Muscle layer of duodenum (tissue), 2 donors: ENCODE measurements around the gene CEP78.
"Not testable (repeated sequence)": the region's sequence is repeated elsewhere in the genome, so short reads cannot be mapped to it uniquely, and the experiment has no call there.

ENCODE experiments used
- H3K27ac ChIP-seq: one replicate; pipeline ENCODE4 v1.7.0; 2013; ENCODE audit warnings: mild to moderate bottlenecking, low read length
- H3K27me3 ChIP-seq: one replicate; pipeline ENCODE4 v1.7.0; 2013; ENCODE audit warnings: low read depth, mild to moderate bottlenecking, control low read depth, low read length
- H3K36me3 ChIP-seq, 2 donors: one replicate each; pipeline ENCODE4 v1.7.0; 2013; ENCODE audit warnings: low read length in 2 of 2, control low read depth in 1 of 2, mild to moderate bottlenecking in 1 of 2; ENCODE audit not compliant: insufficient read depth in 2 of 2, control insufficient read depth in 1 of 2
- H3K4me1 ChIP-seq, 2 donors: one replicate each; pipeline ENCODE4 v1.7.0; 2013; ENCODE audit warnings: low read length in 2 of 2, mild to moderate bottlenecking in 2 of 2, control low read depth in 1 of 2, moderate library complexity in 1 of 2; ENCODE audit not compliant: insufficient read depth in 2 of 2, control insufficient read depth in 1 of 2
- H3K4me3 ChIP-seq, 2 donors: one replicate each; pipeline ENCODE4 v1.7.0; 2013; ENCODE audit warnings: low read length in 2 of 2, low read depth in 1 of 2, mild to moderate bottlenecking in 1 of 2
- H3K9me3 ChIP-seq, 2 donors: one replicate each; pipeline ENCODE4 v1.7.0; 2013; ENCODE audit warnings: low read length in 2 of 2, control low read depth in 1 of 2, mild to moderate bottlenecking in 1 of 2; ENCODE audit not compliant: control insufficient read depth in 1 of 2
- donor health status: healthy.

Gene CEP78

DNA sequence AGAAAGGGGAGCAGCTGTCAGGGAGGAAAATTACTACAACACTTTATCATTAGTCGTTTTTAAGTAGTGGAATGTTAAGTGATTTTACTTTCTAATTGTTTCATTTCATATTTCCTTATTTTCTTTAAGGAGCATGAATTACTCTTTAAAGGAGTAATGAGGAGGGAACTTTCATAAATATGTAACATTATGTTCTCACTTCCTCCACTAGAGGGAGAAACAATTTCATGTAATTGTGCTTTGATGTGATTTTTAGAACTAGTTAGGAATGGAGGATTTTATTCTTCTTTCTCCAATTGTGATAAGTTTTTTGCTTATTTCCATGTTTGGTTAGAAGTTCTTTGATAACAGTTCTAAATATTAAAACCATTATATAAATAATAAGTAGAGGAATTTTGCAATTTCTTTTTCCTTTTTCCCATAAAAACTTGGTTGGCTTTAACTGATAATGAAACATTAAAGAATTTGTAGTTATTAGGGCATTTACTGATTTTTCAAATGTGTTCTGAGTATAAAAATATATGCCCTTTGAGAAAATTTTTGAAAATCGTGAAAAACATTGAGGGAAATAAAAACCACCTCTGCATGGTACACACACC, 25.6 kb downstream of the CEP78 start:
- Histone ChIP-seq H3K27me3 (no peaks in the 10 kb centered on the region), H3K9me3 (no peaks in the 10 kb centered on the region), H3K36me3 (peaks cover 16 to 19% of the 10 kb centered on the region in 2 donors), H3K4me3 (no peak overlapping the region), H3K4me1 (no peaks in the 10 kb centered on the region), H3K27ac (no peak overlapping the region)

DNA sequence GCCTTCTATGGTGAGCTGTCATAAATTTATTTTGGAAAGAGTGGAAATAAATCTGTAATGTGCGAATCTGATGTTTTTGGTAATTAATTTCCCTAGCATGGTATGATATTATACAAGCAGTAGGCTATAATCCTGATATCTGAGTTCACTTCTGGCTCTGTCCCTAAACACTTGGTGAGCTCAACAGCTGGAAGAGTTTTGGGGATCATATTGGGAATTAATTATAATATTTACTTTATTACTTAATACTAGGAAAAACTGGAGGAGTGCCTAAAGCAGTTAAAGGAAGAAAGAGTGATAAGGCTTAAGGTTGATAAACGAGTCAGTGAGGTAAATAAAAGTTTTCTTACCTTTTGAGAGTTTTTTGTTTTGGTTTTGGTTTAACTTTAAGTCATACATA, 26.8 kb downstream of the CEP78 start:
- Histone ChIP-seq H3K4me1 (no peaks in the 10 kb centered on the region), H3K4me3 (no peak overlapping the region)

DNA sequence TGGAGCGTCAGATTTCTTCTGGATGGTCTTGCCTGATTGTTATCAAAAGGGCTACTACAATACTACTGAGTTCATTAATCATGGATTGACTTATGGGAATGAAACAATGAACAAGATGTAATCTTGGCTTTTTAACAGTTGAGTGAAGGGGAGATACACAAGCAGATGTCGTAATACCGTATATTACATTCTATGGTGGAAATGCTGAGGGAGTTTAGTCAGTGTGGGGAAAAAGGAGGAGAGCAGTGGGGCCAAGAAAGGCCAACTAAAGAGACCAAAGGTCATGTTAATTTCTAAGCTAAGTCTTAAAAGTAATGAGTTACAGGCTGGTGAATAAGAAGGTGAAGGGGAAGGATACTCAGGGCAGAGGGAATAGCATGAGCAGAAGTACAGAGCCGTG, 32.0 kb downstream of the CEP78 start:
- peaks cover 28 to 33% of the 10 kb centered on the region in 2 donors for H3K36me3 ChIP-seq
- no peak overlapping the region for H3K27ac ChIP-seq
- no peak overlapping the region for H3K4me3 ChIP-seq

More for the DNA sequence above, 26.8 kb downstream of the CEP78 start:
- Histone ChIP-seq H3K9me3 (no peaks in the 10 kb centered on the region), H3K36me3 (peaks cover 21 to 22% of the 10 kb centered on the region in 2 donors), H3K27ac (no peak overlapping the region), H3K27me3 (no peaks in the 10 kb centered on the region)

DNA sequence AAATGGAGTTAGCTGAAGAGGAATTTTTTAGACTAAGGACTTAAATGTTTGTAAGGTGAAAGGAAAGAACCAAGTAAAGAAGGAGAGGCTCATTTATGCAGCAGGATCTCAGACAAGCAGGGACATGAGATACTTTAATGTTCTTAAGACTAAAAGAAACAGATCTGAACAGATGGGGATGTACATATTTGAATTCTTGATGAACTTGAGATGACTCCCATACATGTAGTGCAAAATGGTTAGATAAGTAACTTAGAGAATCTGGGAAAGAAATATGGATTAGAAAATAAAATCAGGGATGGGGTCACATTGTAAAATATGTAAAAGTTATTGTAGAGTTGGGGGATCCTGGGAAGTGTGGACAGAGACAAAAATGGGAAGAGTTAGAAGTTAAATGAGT, 33.9 kb downstream of the CEP78 start:
- Histone ChIP-seq H3K4me3 (no peak overlapping the region), H3K27me3 (no peaks in the 10 kb centered on the region), H3K4me1 (no peaks in the 10 kb centered on the region), H3K27ac (no peak overlapping the region), H3K9me3 (no peaks in the 10 kb centered on the region), H3K36me3 (peaks cover 26 to 33% of the 10 kb centered on the region in 2 donors)

More for the DNA sequence above, 32.0 kb downstream of the CEP78 start:
- no peaks in the 10 kb centered on the region for H3K27me3 ChIP-seq
- no peaks in the 10 kb centered on the region for H3K4me1 ChIP-seq
- no peaks in the 10 kb centered on the region for H3K9me3 ChIP-seq

DNA sequence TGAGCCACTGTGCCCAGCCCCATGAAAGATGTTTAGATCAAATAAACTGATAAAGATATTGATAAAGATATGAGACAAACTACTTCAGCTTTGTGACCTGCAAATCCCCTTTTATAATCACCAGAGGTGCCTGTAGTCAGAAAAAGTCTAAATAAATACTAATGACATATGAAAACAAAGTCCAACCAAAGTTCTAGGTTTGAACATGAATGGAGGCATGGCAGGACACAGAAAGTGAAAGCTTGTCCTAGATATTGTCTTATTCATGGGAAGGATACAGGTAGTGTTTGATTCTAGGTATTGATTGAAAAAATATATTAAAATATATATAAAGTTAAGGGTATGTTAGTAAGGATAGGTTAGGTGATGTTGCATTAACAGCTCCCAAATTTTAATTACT, 36.4 kb downstream of the CEP78 start:
- H3K27ac ChIP-seq: no peak overlapping the region

DNA sequence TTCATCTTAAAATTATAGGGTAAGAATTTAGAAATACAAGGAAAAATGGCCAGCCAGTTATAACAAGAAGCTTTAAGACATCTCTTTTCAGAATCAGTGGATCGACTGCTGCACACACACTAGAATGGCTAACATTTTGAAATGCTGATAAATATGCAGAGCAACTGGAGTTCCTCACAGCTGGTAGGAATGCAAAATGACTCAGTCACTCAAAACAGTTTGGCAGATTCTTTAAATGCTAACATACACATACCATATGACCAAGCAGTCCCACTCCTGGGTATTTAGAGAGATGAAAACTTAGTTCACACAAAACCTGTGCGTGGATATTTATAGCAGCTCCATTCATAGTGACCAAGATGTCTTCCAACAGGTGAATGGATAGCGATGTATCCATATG, 37.9 kb downstream of the CEP78 start:
- Histone ChIP-seq H3K4me3 (no peak overlapping the region), H3K4me1 (peaks cover 0 to 9% of the 10 kb centered on the region in 2 donors), H3K36me3 (peaks cover 4 to 6% of the 10 kb centered on the region in 2 donors), H3K9me3 (no peaks in the 10 kb centered on the region), H3K27ac (no peak overlapping the region), H3K27me3 (no peaks in the 10 kb centered on the region)

More for the DNA sequence above, 36.4 kb downstream of the CEP78 start:
- peaks cover 8 to 15% of the 10 kb centered on the region in 2 donors for H3K36me3 ChIP-seq
- no peak overlapping the region for H3K4me3 ChIP-seq
- no peaks in the 10 kb centered on the region for H3K4me1 ChIP-seq
- H3K9me3 ChIP-seq: no peaks in the 10 kb centered on the region
- H3K27me3 ChIP-seq: no peaks in the 10 kb centered on the region

DNA sequence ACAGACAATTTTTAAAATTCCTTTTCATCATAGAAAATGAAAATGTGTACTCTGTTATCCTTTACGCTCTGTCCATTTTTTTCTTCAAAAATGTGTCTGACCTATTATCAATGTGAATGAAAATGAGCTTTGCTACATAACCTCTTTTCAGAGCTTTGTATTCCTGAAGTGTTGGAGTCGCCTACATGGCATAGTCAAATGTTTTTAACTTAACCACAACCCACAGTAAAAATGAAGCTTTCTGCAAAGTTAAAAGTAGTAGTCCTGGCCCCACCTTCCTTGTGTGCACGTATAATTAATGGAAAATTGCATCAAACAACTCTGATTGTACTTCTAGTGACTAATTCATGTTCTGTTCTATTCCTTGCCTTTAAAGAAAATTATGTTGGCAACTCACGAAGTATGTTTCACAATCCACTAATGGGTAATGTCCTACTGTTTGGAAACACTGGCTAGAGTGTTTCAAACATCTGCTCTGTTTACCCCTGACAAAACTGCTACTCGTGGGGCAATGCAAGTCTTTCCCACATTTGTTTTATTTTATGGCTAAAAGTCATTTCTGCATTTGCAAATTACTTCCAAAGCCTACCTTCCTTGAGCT, 42.4 kb downstream of the CEP78 start:
- peaks cover 0 to 22% of the 10 kb centered on the region in 2 donors for H3K4me1 ChIP-seq
- H3K36me3 ChIP-seq: no peaks in the 10 kb centered on the region
- no peaks in the 10 kb centered on the region for H3K27me3 ChIP-seq
- no peaks in the 10 kb centered on the region for H3K9me3 ChIP-seq
- H3K27ac ChIP-seq: no peak overlapping the region
- no peak overlapping the region for H3K4me3 ChIP-seq

DNA sequence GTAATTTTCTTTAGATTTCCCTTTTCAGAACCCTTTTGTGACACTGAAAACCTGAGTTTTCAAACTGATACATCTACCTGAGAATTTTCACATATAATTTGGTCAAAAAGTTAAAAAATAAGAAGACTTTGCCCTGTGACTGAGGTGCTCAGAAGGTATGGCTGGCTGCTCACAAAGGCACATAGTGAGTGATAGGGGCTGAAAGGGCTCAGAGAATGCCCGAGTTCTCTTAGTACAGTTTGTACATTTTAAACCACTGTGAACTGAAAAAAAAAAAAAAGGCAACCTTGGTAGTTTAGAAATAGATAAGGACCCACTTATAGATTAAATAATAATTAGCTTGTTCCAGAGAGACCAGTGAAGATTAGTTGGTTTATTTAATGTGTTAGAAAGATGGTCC, 42.9 kb downstream of the CEP78 start:
- no peaks in the 10 kb centered on the region for H3K27me3 ChIP-seq
- no peak overlapping the region for H3K27ac ChIP-seq
- H3K4me3 ChIP-seq: no peak overlapping the region
- no peaks in the 10 kb centered on the region for H3K9me3 ChIP-seq
- no peaks in the 10 kb centered on the region for H3K36me3 ChIP-seq
- peaks cover 0 to 22% of the 10 kb centered on the region in 2 donors for H3K4me1 ChIP-seq

DNA sequence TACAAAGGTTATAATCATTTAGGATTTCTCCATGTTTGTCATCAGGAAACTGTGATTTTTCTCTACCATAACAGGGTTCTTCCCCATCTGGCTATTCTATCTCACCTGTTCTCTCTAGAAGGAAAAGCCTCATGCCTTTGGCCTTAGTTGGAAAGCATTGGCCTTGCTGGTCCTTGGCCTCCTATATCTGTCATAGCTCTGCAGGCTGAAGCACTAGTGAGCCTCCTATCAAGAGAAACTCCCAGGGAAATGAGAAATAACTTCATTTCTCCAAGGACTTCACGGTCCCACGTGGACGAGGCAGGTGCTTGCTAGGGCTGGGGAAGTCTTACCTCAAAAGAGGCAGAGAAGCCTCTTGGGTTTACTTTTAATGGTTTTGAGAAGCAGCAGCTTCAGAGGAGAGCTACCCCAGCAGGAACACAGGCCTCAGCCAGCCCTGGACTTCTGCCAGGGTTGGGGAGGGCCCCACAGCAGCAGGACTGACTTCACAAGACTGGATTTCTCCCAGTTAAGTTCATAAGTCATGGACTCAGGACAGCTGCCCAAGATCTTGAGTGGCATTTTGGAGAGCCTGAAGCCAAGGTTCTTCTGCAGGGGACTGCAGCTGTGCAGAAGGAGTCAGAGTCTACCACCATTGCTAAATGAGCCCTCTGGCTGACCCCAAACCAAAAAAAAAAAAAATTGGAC, 45.2 kb downstream of the CEP78 start:
- H3K36me3 ChIP-seq: no peaks in the 10 kb centered on the region
- no peak overlapping the region for H3K27ac ChIP-seq
- no peak overlapping the region for H3K4me3 ChIP-seq
- no peaks in the 10 kb centered on the region for H3K9me3 ChIP-seq
- H3K4me1 ChIP-seq: peaks cover 0 to 22% of the 10 kb centered on the region in 2 donors
- no peaks in the 10 kb centered on the region for H3K27me3 ChIP-seq

DNA sequence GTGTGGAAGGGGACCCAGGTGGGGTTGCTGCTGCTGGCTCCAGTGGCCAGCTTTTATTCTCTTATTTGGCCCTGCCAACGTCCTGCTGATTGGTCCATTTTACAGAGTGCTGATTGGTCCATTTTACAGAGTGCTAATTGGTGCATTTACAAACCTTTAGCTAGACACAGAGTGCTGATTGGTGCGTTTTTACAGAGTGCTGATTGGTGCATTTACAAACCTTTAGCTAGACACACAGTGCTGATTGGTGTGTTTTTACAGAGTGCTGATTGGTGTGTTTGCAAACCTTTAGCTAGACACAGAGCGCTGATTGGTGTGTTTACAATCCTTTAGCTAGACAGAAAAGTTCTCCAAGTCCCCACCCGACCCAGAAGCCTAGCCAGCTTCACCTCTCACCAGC, 48.3 kb downstream of the CEP78 start:
- peaks cover 0 to 13% of the 10 kb centered on the region in 2 donors for H3K4me1 ChIP-seq
- not testable (repeated sequence) for H3K36me3 ChIP-seq, H3K9me3 ChIP-seq

DNA sequence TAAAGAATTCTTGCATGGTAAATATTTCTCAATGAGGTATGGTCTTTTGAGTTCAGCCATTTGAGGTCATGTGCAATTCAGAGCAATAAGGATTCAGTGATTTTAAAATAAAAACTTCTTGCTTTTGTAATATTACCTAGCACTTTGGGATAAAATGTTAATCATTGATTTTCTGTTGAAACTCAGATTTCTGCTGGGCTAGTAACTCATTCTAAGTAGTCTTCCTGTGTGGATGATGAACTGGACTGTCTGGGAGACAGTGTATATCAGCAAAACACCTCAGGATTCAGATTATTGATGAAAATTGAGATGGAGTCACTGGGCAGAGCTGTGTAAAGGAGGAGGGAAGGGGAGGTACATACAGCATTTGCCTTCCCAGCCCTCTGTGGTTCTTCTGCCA, 50.2 kb downstream of the CEP78 start:
- no peaks in the 10 kb centered on the region for H3K27me3 ChIP-seq
- H3K27ac ChIP-seq: no peak overlapping the region
- H3K36me3 ChIP-seq: no peaks in the 10 kb centered on the region
- peaks cover 0 to 8% of the 10 kb centered on the region in 2 donors for H3K4me1 ChIP-seq
- no peaks in the 10 kb centered on the region for H3K9me3 ChIP-seq
- no peak overlapping the region for H3K4me3 ChIP-seq

More for the DNA sequence above, 48.3 kb downstream of the CEP78 start:
- not testable (repeated sequence) for H3K27ac ChIP-seq, H3K27me3 ChIP-seq, H3K4me3 ChIP-seq
